Kidney (tissue), 14 donors: ENCODE data around the gene ALDH8A1. TPM values are rescaled to one million over a fixed set of nuclear protein-coding genes. Genes with fewer than 3 reads are reported as not detected.
"Not testable (repeated sequence)": the region's sequence is repeated elsewhere in the genome, so short reads cannot be mapped to it uniquely, and the experiment has no call there.

Source experiments
- DNase-seq, 5 donors: peaks; one replicate each; pipeline ENCODE4 v3.0.0-alpha.2; 2013 to 2020
- FAIRE-seq: peaks from 2 replicates; lab custom pipeline; 2012; peaks lifted over from hg19 to GRCh38; lab: Jason Lieb, UNC
- H3K27ac ChIP-seq, 2 donors: one replicate each; pipeline ENCODE4 v1.7.0; 2013; ENCODE audit warnings: low read depth in 2 of 2, low read length in 2 of 2, inconsistent platforms in 1 of 2
- H3K27me3 ChIP-seq: one replicate; pipeline ENCODE4 v1.7.1; 2013; ENCODE audit warnings: low read length, inconsistent platforms; ENCODE audit not compliant: control insufficient read depth, insufficient read depth
- H3K36me3 ChIP-seq, 3 donors: one replicate each; pipeline versions ENCODE4 v1.7.0 to v1.7.1; 2013; ENCODE audit warnings: low read length in 3 of 3, control low read depth in 1 of 3, inconsistent platforms in 1 of 3; ENCODE audit not compliant: insufficient read depth in 3 of 3, control insufficient read depth in 2 of 3
- H3K4me1 ChIP-seq, 3 donors: one replicate each; pipeline versions ENCODE4 v1.7.0 to v1.7.1; 2013; ENCODE audit warnings: low read length in 3 of 3, inconsistent platforms in 1 of 3, low read depth in 1 of 3; ENCODE audit not compliant: control insufficient read depth in 2 of 3, insufficient read depth in 2 of 3
- H3K4me3 ChIP-seq, 3 donors: one replicate each; pipeline versions ENCODE4 v1.7.0 to v1.8.1; 2013; ENCODE audit warnings: low read length in 3 of 3, control low read depth in 1 of 3, inconsistent platforms in 1 of 3
- H3K9ac ChIP-seq, 3 donors: one replicate each; pipeline versions ENCODE4 v1.7.0 to v1.7.1; 2013; ENCODE audit warnings: low read length in 3 of 3, control low read depth in 1 of 3, inconsistent platforms in 1 of 3
- H3K9me3 ChIP-seq, 3 donors: one replicate each; pipeline versions ENCODE4 v1.7.0 to v1.7.1; 2013; ENCODE audit warnings: low read length in 3 of 3, control low read depth in 1 of 3, inconsistent platforms in 1 of 3; ENCODE audit not compliant: control insufficient read depth in 2 of 3, insufficient read depth in 1 of 3
- intact Hi-C: fragments of 100-400 bp; cut with DNase I; formaldehyde crosslinking; loops from one replicate; pipeline ENCODE4 v1.11.1; 2022
- polyA plus RNA-seq: library from polyadenylated mRNA; stranded (reverse); fragments of 350-450 nt; fragmentation: Illumina TruSeq; extraction: RNeasy Lipid Tissue Mini Kit (QIAGEN cat#74804); gene quantifications from one replicate; pipeline ENCODE4 v1.2.3, GENCODE V29; 2014; ENCODE audit warnings: low read depth, low replicate concordance; ENCODE audit not compliant: insufficient read depth
- total RNA-seq: library from RNA; stranded (reverse); fragmentation: NEBNext Ultra II Directional; extraction: Animal tissue kit (Norgen Biotek cat#: 25700); gene quantifications from one replicate; pipeline ENCODE4 v1.2.1, GENCODE V29; 2021
- TF ChIP-seq, protein P1 (sequence below): IDR thresholded peaks from 3 replicates; pipeline ENCODE4 v1.5.1; 2012; ENCODE audit warnings: mild to moderate bottlenecking, moderate library complexity, borderline replicate concordance; ENCODE audit not compliant: insufficient read depth; ENCODE audit errors: extremely low read depth
- donor health status: control.
- donor health status: control.
- donor health status: control.
- donor health status: control.
- donor health status: control.
- donor health status: DM: yes; HTN: yes; CAD: no.
- donor health status: Normal renal cell carcinoma (clear cell type).

The ALDH8A1 gene
- total and polyA plus RNA-seq, 2 donors from 2014 or later, result 11.2 to 56.7 TPM

DNA sequence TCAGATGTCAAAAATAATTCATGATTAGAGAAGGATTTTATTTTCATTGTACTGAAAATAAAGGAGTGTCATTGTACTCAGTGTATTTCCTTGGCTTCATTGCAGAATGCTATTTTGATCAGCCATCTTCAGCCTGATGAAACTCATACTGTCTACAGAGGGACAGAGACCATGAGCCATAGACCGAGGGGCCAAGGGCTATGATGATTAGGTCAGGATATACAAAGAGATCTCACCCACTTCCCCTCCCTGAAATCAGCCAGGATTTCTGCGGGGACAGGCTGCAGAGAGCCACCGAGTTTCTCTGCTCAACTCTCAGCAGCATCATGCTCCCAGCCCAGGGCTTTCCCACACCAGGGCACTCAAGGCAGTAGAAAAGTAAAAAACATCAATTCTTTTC, 47.0 kb downstream of the ALDH8A1 start:
- intact Hi-C loops, result no loop called here
- DNase-seq (no peak), FAIRE-seq (no peak)
- no peaks in the 10 kb centered on the region for H3K36me3 ChIP-seq
- no peaks in the 10 kb centered on the region for H3K27me3 ChIP-seq
- H3K4me3 ChIP-seq, result no peak overlapping the region
- H3K4me1 ChIP-seq, result peaks cover 0 to 8% (median 8%) of the 10 kb centered on the region in 3 donors
- H3K9ac ChIP-seq, result peak overlapping the region in 1 of 3 donors; percentile 10
- TF ChIP-seq, protein P1, sequence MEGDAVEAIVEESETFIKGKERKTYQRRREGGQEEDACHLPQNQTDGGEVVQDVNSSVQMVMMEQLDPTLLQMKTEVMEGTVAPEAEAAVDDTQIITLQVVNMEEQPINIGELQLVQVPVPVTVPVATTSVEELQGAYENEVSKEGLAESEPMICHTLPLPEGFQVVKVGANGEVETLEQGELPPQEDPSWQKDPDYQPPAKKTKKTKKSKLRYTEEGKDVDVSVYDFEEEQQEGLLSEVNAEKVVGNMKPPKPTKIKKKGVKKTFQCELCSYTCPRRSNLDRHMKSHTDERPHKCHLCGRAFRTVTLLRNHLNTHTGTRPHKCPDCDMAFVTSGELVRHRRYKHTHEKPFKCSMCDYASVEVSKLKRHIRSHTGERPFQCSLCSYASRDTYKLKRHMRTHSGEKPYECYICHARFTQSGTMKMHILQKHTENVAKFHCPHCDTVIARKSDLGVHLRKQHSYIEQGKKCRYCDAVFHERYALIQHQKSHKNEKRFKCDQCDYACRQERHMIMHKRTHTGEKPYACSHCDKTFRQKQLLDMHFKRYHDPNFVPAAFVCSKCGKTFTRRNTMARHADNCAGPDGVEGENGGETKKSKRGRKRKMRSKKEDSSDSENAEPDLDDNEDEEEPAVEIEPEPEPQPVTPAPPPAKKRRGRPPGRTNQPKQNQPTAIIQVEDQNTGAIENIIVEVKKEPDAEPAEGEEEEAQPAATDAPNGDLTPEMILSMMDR, result no peak
- peak overlapping the region; percentile 20 to 63 for H3K27ac ChIP-seq
- H3K9me3 ChIP-seq, result no peaks in the 10 kb centered on the region

DNA sequence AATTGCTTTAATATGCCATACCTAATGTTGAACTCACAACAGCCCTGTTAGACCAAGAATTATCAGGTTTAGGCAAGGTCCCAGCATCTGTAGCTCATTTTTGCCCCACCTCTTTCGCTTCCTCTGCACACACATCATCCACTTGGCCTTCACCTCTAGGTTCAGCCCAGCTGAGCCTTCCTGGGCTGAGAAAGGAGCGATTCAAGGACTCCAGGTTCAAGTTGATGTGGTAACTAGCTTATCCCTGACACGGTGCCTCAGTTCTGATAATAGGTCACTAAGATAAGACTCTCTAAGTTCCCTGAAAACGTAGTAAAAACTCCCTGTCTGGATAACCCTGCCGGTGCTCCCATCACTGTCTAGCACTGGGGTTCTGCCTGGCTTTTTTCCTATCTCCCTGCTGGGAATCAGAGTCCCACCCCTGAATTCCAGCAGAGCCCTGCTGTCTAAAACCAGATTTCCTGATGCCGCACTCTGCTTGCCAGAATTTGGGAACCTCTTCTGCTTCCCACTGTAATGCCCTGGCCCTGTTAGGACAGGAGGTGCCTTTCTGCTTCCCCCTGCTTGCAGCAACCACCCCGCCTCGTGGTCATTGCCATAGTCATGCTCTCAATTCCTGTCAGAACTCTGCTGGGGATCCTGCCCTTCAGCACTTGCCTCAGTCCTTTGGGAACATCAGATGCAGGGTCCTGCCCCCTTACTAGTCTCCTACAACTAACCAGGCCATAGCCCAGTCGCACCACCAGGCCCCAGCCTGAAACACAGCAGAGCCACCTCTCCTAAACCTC, 47.6 kb downstream of the ALDH8A1 start:
- intact Hi-C loops, result no loop called here
- TF ChIP-seq, protein P1, result no peak
- H3K9ac ChIP-seq, result no peak overlapping the region
- FAIRE-seq, result no peak
- H3K4me1 ChIP-seq, result peaks cover 0 to 8% (median 8%) of the 10 kb centered on the region in 3 donors
- H3K9me3 ChIP-seq, result no peaks in the 10 kb centered on the region
- peak overlapping the region in 1 of 2 donors; percentile 63 for H3K27ac ChIP-seq
- H3K36me3 ChIP-seq, result no peaks in the 10 kb centered on the region
- H3K4me3 ChIP-seq, result no peak overlapping the region
- no peak for DNase-seq
- H3K27me3 ChIP-seq, result no peaks in the 10 kb centered on the region

DNA sequence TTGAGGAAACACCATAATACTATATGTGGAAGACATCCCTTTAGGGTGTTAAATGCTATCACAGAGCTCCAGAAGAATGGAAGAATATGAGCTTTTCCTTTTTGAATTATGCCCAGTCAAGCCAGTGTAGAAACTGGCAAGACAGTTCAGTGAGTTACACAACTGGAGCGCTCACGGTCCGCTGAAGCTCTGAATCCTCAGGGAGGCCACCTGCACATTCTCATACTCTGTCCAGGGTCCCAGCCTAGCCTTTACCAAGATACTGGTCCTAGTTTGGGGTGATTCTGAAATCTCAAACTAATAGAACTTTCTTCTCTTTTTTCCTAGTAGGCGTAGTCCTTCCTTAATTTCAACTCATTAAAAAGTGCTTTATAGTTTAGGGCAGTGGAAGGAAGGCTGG, 51.3 kb downstream of the ALDH8A1 start:
- intact Hi-C loops, result no loop called here
- no peak for DNase-seq
- no peaks in the 10 kb centered on the region for H3K36me3 ChIP-seq
- H3K27ac ChIP-seq, result no peak overlapping the region
- TF ChIP-seq, protein P1, result no peak
- no peaks in the 10 kb centered on the region for H3K9me3 ChIP-seq
- no peak overlapping the region for H3K4me3 ChIP-seq
- no peaks in the 10 kb centered on the region for H3K27me3 ChIP-seq
- FAIRE-seq, result no peak
- H3K9ac ChIP-seq, result no peak overlapping the region
- peaks cover 0 to 8% (median 8%) of the 10 kb centered on the region in 3 donors for H3K4me1 ChIP-seq

DNA sequence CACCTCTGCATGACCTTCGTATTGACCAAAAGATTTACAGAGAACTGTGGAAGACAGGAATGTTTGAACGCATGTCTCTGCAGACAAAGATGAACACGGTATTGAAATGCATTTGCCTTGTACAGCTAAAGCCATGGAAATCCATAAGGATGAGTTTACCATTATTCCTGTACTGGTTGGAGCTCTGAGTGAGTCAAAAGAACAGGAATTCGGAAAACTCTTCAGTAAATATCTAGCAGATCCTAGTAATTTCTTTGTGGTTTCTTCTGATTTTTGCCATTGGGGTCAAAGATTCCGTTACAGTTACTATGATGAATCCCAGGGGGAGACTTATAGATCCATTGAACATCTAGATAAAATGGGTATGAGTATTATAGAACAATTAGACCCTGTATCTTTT, 51.7 kb downstream of the ALDH8A1 start:
- H3K4me1 ChIP-seq, H3K9me3 ChIP-seq, H3K27ac ChIP-seq, H3K9ac ChIP-seq, H3K36me3 ChIP-seq, FAIRE-seq, H3K27me3 ChIP-seq, H3K4me3 ChIP-seq, intact Hi-C loops, DNase-seq: not testable (repeated sequence)
